A673 (cell line): ENCODE results near the gene PDE4DIP.
"Not testable (repeated sequence)": the region's sequence is repeated elsewhere in the genome, so short reads cannot be mapped to it uniquely, and the experiment has no call there.

ENCODE experiments used
- EZH2 ChIP-seq: fragments of 200-600 bp; sonication (generic); IDR thresholded peaks from 2 replicates; pipeline ENCODE4 v1.6.1; 2017; ENCODE audit warnings: borderline replicate concordance, low read depth, mild to moderate bottlenecking, mixed read lengths, antibody characterized with exemption, low read length; ENCODE audit not compliant: poor library complexity, severe bottlenecking
- TF ChIP-seq, protein P1 (sequence below): fragments of 300-800, 200-600 bp; sonication (generic); conservative IDR thresholded peaks from 2 replicates; pipeline ENCODE4 v1.5.1; 2017; ENCODE audit warnings: low read depth, mild to moderate bottlenecking, antibody characterized with exemption, low read length, moderate library complexity, mixed read lengths

DNA sequence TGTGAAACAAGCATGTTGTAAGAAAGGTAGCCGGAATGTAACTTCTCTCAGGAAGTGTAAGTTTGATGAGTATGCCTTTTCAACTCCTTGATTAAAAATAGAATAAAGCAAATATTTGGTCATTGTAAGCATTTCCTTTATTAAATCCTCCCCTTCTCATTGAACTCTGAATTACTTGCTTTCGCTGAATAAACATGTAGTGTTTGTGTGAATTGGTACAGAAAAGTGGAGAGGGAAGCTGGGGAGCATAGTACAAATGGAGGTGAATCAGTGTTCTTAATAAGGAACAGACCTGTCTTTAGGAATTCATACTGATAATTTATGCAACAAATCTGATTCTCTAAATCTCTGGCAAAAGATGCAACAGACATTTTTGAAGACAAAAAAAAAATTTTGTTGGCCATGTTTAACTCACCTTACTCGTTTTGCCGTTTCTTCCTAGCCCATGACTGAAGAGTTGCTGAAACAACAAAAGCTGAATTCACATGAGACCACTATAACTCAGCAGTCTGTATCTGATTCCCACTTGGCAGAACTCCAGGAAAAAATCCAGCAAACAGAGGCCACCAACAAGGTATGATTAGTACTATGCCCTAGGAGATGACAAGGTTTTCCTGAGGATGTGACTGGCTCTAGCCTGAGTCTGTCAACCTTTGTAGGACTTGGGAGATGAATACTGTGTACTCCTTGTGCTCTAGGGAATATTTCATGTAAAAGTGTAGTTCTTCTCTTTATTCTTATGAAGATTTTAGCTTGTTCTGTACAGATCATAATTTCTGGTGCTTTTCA, 116.2 kb downstream of the PDE4DIP start:
- TF ChIP-seq, protein P1, sequence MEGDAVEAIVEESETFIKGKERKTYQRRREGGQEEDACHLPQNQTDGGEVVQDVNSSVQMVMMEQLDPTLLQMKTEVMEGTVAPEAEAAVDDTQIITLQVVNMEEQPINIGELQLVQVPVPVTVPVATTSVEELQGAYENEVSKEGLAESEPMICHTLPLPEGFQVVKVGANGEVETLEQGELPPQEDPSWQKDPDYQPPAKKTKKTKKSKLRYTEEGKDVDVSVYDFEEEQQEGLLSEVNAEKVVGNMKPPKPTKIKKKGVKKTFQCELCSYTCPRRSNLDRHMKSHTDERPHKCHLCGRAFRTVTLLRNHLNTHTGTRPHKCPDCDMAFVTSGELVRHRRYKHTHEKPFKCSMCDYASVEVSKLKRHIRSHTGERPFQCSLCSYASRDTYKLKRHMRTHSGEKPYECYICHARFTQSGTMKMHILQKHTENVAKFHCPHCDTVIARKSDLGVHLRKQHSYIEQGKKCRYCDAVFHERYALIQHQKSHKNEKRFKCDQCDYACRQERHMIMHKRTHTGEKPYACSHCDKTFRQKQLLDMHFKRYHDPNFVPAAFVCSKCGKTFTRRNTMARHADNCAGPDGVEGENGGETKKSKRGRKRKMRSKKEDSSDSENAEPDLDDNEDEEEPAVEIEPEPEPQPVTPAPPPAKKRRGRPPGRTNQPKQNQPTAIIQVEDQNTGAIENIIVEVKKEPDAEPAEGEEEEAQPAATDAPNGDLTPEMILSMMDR = not testable (repeated sequence)
- not testable (repeated sequence) for TF ChIP-seq EZH2
